ENCODE measurements around the gene LIMK1. TPM values are rescaled to one million over a fixed set of nuclear protein-coding genes. Genes with fewer than 3 reads are reported as not detected.

The LIMK1 gene
- total RNA-seq, 1 experiment from 2014 or later, result 63.8 TPM

DNA sequence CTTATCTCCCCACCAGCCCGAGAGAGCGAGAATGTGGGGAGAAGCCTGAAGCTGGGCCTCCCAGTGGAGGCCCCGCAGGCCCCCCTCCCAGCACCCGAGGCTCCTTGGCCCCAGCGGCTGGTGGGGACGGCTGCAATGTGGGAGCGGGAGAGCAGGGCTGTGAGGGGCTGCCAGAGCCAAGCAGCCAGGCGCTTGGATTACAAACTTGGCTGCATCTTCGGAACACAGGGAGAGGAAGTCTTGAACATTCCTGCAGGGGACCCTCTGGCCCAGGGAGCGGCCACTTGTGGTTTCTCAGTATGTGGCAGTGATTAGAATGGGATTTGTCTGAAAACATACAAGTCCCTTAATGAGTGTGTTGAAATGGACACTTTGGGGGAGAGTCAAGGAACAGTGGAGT lies 32.4 kb upstream of the LIMK1 start:
- H3T11ph ChIP-seq (ENCODE audit: low read length), result no peak overlapping the region
- H4K8ac ChIP-seq (replicated peaks; ENCODE audit: insufficient read length, low read depth, low read length), result no peak overlapping the region
- Mint-ChIP-seq H3K4me3 (no peak overlapping the region), H3K27me3 (ENCODE audit: low read depth) (peaks cover 2% of the 10 kb centered on the region), H3K4me1 (peaks cover 12 to 13% of the 10 kb centered on the region in 2 experiments), H3K36me3 (ENCODE audit: insufficient read depth in 1 of 3, low read depth in 3 of 3) (no peaks in the 10 kb centered on the region), H3K27ac (no peak overlapping the region; a peak in 2 of 7 replicates), H3K9me3 (no peaks in the 10 kb centered on the region)
- H2BK12ac ChIP-seq (ENCODE audit: insufficient read length, low read depth, low read length), result no peak overlapping the region
- no peak overlapping the region for H3K23ac ChIP-seq (ENCODE audit: insufficient read length, low read depth, low read length)
- H3K9ac ChIP-seq (ENCODE audit: extremely low read depth, insufficient read length, low read length), result no peak overlapping the region
- no peak overlapping the region for H3K4me2 ChIP-seq (ENCODE audit: insufficient read depth, insufficient read length, low read length)
- no peak overlapping the region for H3K56ac ChIP-seq (ENCODE audit: insufficient read length, low read depth, low read length)
- H2BK15ac ChIP-seq (ENCODE audit: low read depth, low read length), result no peak overlapping the region
- H2AK5ac ChIP-seq (ENCODE audit: insufficient read length, low read length), result no peak overlapping the region
- TF ChIP-seq, protein P1, sequence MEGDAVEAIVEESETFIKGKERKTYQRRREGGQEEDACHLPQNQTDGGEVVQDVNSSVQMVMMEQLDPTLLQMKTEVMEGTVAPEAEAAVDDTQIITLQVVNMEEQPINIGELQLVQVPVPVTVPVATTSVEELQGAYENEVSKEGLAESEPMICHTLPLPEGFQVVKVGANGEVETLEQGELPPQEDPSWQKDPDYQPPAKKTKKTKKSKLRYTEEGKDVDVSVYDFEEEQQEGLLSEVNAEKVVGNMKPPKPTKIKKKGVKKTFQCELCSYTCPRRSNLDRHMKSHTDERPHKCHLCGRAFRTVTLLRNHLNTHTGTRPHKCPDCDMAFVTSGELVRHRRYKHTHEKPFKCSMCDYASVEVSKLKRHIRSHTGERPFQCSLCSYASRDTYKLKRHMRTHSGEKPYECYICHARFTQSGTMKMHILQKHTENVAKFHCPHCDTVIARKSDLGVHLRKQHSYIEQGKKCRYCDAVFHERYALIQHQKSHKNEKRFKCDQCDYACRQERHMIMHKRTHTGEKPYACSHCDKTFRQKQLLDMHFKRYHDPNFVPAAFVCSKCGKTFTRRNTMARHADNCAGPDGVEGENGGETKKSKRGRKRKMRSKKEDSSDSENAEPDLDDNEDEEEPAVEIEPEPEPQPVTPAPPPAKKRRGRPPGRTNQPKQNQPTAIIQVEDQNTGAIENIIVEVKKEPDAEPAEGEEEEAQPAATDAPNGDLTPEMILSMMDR (conservative IDR thresholded peaks at IDR 0.05), result no peak
- H3K79me2 ChIP-seq (ENCODE audit: insufficient read depth, low read length), result no peaks in the 10 kb centered on the region
- no peaks in the 10 kb centered on the region for H4K20me1 ChIP-seq (ENCODE audit: control insufficient read depth, insufficient read depth, insufficient read length)
- no peaks in the 10 kb centered on the region for H3K23me2 ChIP-seq (ENCODE audit: insufficient read length, low read depth, low read length, poor library complexity, severe bottlenecking)
- H3K4me1 ChIP-seq (ENCODE audit: insufficient read depth, low read length), result peaks cover 2% of the 10 kb centered on the region; the same call in 1 of the 2 replicates
- H3K27ac ChIP-seq (ENCODE audit: insufficient read length, low read depth, low read length), result no peak overlapping the region
- H3K14ac ChIP-seq (ENCODE audit: insufficient read depth, low read length), result no peak overlapping the region
- DNase-seq, result peak; percentile 33
- H3K79me1 ChIP-seq (ENCODE audit: insufficient read depth, low read depth, low read length, poor library complexity, severe bottlenecking), result no peaks in the 10 kb centered on the region
- H3K27me3 ChIP-seq (ENCODE audit: insufficient read depth, low read length), result no peaks in the 10 kb centered on the region
- H2AFZ ChIP-seq (ENCODE audit: low read length), result no peak overlapping the region
- no peak overlapping the region for H2BK20ac ChIP-seq (ENCODE audit: low read depth, low read length, poor library complexity, severe bottlenecking)
- no peak overlapping the region for H4K91ac ChIP-seq (ENCODE audit: insufficient read length, low read depth, low read length)
- WGBS (ENCODE audit: extremely low coverage, insufficient read length, low lambda C conversion rate), result no CpG with 5 or more reads among the region's 10 CpGs
- no peak overlapping the region for H4K5ac ChIP-seq (ENCODE audit: insufficient read length, low read depth, low read length)
- H2BK120ac ChIP-seq (ENCODE audit: low read depth, low read length, poor library complexity, severe bottlenecking), result no peak overlapping the region
- H3K18ac ChIP-seq (ENCODE audit: insufficient read length, low read depth, low read length), result no peak overlapping the region
- no peak overlapping the region for H2BK5ac ChIP-seq (ENCODE audit: insufficient read length, low read length)
- no peaks in the 10 kb centered on the region for H3K9me3 ChIP-seq (ENCODE audit: control insufficient read depth, low read depth, low read length)
- no peak overlapping the region for H3K4ac ChIP-seq (ENCODE audit: low read depth, low read length)
